Activated CD8-positive, alpha-beta T cell treated with anti-CD3 and anti-CD28 coated beads, Interleukin-2, amount 10 ng/mL, durations not matched to agents 7 days and 5 days (primary cell): ENCODE results near the gene EP400. TPM values are rescaled to one million over a fixed set of nuclear protein-coding genes. Genes with fewer than 3 reads are reported as not detected.
"Not testable (repeated sequence)": the region's sequence is repeated elsewhere in the genome, so short reads cannot be mapped to it uniquely, and the experiment has no call there.

Experiments
- ATAC-seq: fragments of 150-1000 bp; cut with Tn5 transposase; one replicate; pipeline ENCODE4 v1.10.0; 2021; ENCODE audit warnings: moderate library complexity
- CTCF ChIA-PET: fragments of 350-600 bp; sonication (Branson Sonifier 250); formaldehyde crosslinking; loops from one replicate; lab custom pipeline; 2021; ENCODE audit warnings: antibody characterized with exemption; lab: Charles Lee
- POLR2A ChIA-PET: fragments of 350-600 bp; sonication (Branson Sonifier 250); formaldehyde crosslinking; loops from one replicate; lab custom pipeline; 2021; ENCODE audit warnings: antibody characterized with exemption; lab: Charles Lee
- DNase-seq: peaks from one replicate; pipeline ENCODE4 v3.0.0-alpha.2; 2020
- H3K27ac Mint-ChIP-seq: one replicate; pipeline ENCODE4 v1.8.0; 2021; ENCODE audit warnings: mild to moderate bottlenecking, mixed read lengths
- H3K27me3 Mint-ChIP-seq: one replicate; pipeline ENCODE4 v1.8.0; 2021; ENCODE audit warnings: low read depth, mixed read lengths
- H3K36me3 Mint-ChIP-seq: one replicate; pipeline ENCODE4 v1.8.0; 2021; ENCODE audit warnings: low read depth, mixed read lengths
- H3K4me1 Mint-ChIP-seq: one replicate; pipeline ENCODE4 v1.8.0; 2021; ENCODE audit warnings: low read depth, mixed read lengths
- H3K4me3 Mint-ChIP-seq: one replicate; pipeline ENCODE4 v1.8.0; 2021; ENCODE audit warnings: mild to moderate bottlenecking, mixed read lengths
- H3K9me3 Mint-ChIP-seq: one replicate; pipeline ENCODE4 v1.8.0; 2022; ENCODE audit warnings: mixed read lengths; ENCODE audit not compliant: insufficient read depth
- total RNA-seq, 2 experiments: library from RNA; stranded (reverse); gene quantifications; one replicate each; pipeline ENCODE4 v1.2.3, GENCODE V29; 2021

EP400 gene
- total RNA-seq, 2 experiments from 2014 or later = 58.0 to 58.8 TPM

GRCh38 chr12:132043216-132043615 lies 93.5 kb downstream of the EP400 start:
- Mint-ChIP-seq H3K27me3 (no peaks in the 10 kb centered on the region), H3K4me1 (peaks cover 4% of the 10 kb centered on the region), H3K36me3 (peaks cover 43% of the 10 kb centered on the region), H3K4me3 (no peak overlapping the region), H3K27ac (no peak overlapping the region), H3K9me3 (no peaks in the 10 kb centered on the region)
- ChIA-PET CTCF (no interaction called here), POLR2A (no interaction called here)
- ATAC-seq (no peak), DNase-seq (no peak)

GRCh38 chr12:132043770-132044467 lies 94.2 kb downstream of the EP400 start:
- ATAC-seq (no peak), DNase-seq (no peak)
- H3K9me3 Mint-ChIP-seq = no peaks in the 10 kb centered on the region
- peaks cover 4% of the 10 kb centered on the region for H3K4me1 Mint-ChIP-seq
- no peak overlapping the region for H3K4me3 Mint-ChIP-seq
- H3K36me3 Mint-ChIP-seq = peaks cover 39% of the 10 kb centered on the region
- no peaks in the 10 kb centered on the region for H3K27me3 Mint-ChIP-seq
- CTCF ChIA-PET = no interaction called here
- POLR2A ChIA-PET = no interaction called here
- no peak overlapping the region for H3K27ac Mint-ChIP-seq

- ATAC-seq (no peak), DNase-seq (no peak)
- no peak overlapping the region for H3K27ac Mint-ChIP-seq
- H3K4me1 Mint-ChIP-seq = peaks cover 4% of the 10 kb centered on the region
- H3K36me3 Mint-ChIP-seq = peaks cover 37% of the 10 kb centered on the region
- CTCF ChIA-PET = no interaction called here
- POLR2A ChIA-PET = interaction anchor here (0.6 kb wide), 1 partner anchor 129 kb away, joined by 3 read pairs; no protein-coding TSS in a partner anchor
- H3K9me3 Mint-ChIP-seq = no peaks in the 10 kb centered on the region
- no peak overlapping the region for H3K4me3 Mint-ChIP-seq
- H3K27me3 Mint-ChIP-seq = no peaks in the 10 kb centered on the region
Measured at GRCh38 chr12:132044661-132045412, 95.1 kb downstream of the EP400 start.

- H3K27ac Mint-ChIP-seq = no peak overlapping the region
Measured at GRCh38 chr12:132045751-132046150, 96.0 kb downstream of the EP400 start.

GRCh38 chr12:132046561-132046960 lies 96.8 kb downstream of the EP400 start:
- ATAC-seq = no peak
- Mint-ChIP-seq H3K4me3 (no peak overlapping the region), H3K27ac (no peak overlapping the region), H3K27me3 (no peaks in the 10 kb centered on the region), H3K4me1 (peaks cover 1% of the 10 kb centered on the region), H3K9me3 (no peaks in the 10 kb centered on the region), H3K36me3 (peaks cover 49% of the 10 kb centered on the region)
- CTCF ChIA-PET = no interaction called here
- no peak for DNase-seq
- POLR2A ChIA-PET = no interaction called here

More at GRCh38 chr12:132045751-132046150, 96.0 kb downstream of the EP400 start:
- CTCF ChIA-PET = no interaction called here
- no peak overlapping the region for H3K4me3 Mint-ChIP-seq
- H3K36me3 Mint-ChIP-seq = peaks cover 42% of the 10 kb centered on the region
- no peaks in the 10 kb centered on the region for H3K27me3 Mint-ChIP-seq
- peaks cover 4% of the 10 kb centered on the region for H3K4me1 Mint-ChIP-seq
- POLR2A ChIA-PET = interaction anchor here (0.6 kb wide), 1 partner anchor 128 kb away, joined by 3 read pairs; no protein-coding TSS in a partner anchor
- H3K9me3 Mint-ChIP-seq = no peaks in the 10 kb centered on the region
- ATAC-seq (no peak), DNase-seq (no peak)

GRCh38 chr12:132047630-132048029 lies 97.9 kb downstream of the EP400 start:
- CTCF ChIA-PET, H3K27me3 Mint-ChIP-seq, POLR2A ChIA-PET, H3K4me3 Mint-ChIP-seq, H3K9me3 Mint-ChIP-seq, ATAC-seq, DNase-seq, H3K27ac Mint-ChIP-seq, H3K4me1 Mint-ChIP-seq: not testable (repeated sequence)
- H3K36me3 Mint-ChIP-seq = peaks cover 51% of the 10 kb centered on the region

GRCh38 chr12:132049442-132049841 lies 99.7 kb downstream of the EP400 start:
- no peaks in the 10 kb centered on the region for H3K9me3 Mint-ChIP-seq
- ChIA-PET POLR2A (no interaction called here), CTCF (no interaction called here)
- H3K27me3 Mint-ChIP-seq = no peaks in the 10 kb centered on the region
- H3K36me3 Mint-ChIP-seq = peaks cover 59% of the 10 kb centered on the region
- no peak overlapping the region for H3K4me3 Mint-ChIP-seq
- DNase-seq (no peak), ATAC-seq (no peak)
- no peak overlapping the region for H3K27ac Mint-ChIP-seq
- H3K4me1 Mint-ChIP-seq = no peaks in the 10 kb centered on the region

- ChIA-PET CTCF (no interaction called here), POLR2A (no interaction called here)
- Mint-ChIP-seq H3K4me1 (no peaks in the 10 kb centered on the region), H3K27ac (no peak overlapping the region), H3K4me3 (no peak overlapping the region), H3K9me3 (no peaks in the 10 kb centered on the region), H3K36me3 (peaks cover 59% of the 10 kb centered on the region), H3K27me3 (no peaks in the 10 kb centered on the region)
- DNase-seq = no peak
- no peak for ATAC-seq
Measured at GRCh38 chr12:132049876-132050275, 100.1 kb downstream of the EP400 start.

- CTCF ChIA-PET, H3K4me1 Mint-ChIP-seq, H3K4me3 Mint-ChIP-seq, H3K27ac Mint-ChIP-seq, H3K9me3 Mint-ChIP-seq, ATAC-seq, H3K27me3 Mint-ChIP-seq, DNase-seq, POLR2A ChIA-PET: not testable (repeated sequence)
- peaks cover 55% of the 10 kb centered on the region for H3K36me3 Mint-ChIP-seq
Measured at GRCh38 chr12:132051718-132052117, 102.0 kb downstream of the EP400 start.

GRCh38 chr12:132052196-132052932 lies 102.6 kb downstream of the EP400 start:
- DNase-seq = no peak
- ChIA-PET POLR2A (no interaction called here), CTCF (no interaction called here)
- no peak overlapping the region for H3K27ac Mint-ChIP-seq
- H3K27me3 Mint-ChIP-seq = no peaks in the 10 kb centered on the region
- H3K4me3 Mint-ChIP-seq = no peak overlapping the region
- ATAC-seq = no peak
- H3K4me1 Mint-ChIP-seq = no peaks in the 10 kb centered on the region
- H3K36me3 Mint-ChIP-seq = peaks cover 54% of the 10 kb centered on the region
- H3K9me3 Mint-ChIP-seq = no peaks in the 10 kb centered on the region

GRCh38 chr12:132053338-132054330 lies 103.9 kb downstream of the EP400 start:
- Mint-ChIP-seq H3K4me3 (no peak overlapping the region), H3K9me3 (no peaks in the 10 kb centered on the region), H3K27ac (no peak overlapping the region), H3K4me1 (no peaks in the 10 kb centered on the region), H3K27me3 (no peaks in the 10 kb centered on the region), H3K36me3 (peaks cover 58% of the 10 kb centered on the region)
- ChIA-PET CTCF (no interaction called here), POLR2A (no interaction called here)
- DNase-seq (no peak), ATAC-seq (no peak)
